Measurements from ENCODE around the gene MAP1LC3A.

The MAP1LC3A gene

DNA sequence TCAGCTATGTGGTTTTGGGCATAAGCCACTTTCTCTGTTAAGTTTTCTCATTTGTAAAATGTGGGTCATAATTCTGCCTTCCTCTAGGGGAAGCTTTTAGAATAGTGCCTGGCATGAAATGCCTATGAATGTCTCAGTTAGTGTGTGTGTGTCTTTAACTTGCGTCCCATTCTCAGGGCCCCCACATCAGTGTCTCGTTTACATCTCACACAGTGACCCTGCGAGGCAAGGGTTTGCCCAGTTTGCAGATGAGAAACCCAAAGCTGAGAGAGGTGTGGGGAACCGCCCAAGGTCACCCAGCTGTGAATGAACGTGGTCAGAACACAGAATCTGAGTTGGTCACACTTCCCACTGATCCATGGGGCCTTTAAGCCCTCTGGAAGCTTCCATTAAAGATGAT lies 28.2 kb upstream of the MAP1LC3A start:
- no peak for DNase-seq

- no peak for DNase-seq
Observed at GRCh38 chr20:34531608-34532265, 26.8 kb upstream of the MAP1LC3A start.

- no peak for DNase-seq
Observed at GRCh38 chr20:34532320-34532719, 26.2 kb upstream of the MAP1LC3A start.

DNA sequence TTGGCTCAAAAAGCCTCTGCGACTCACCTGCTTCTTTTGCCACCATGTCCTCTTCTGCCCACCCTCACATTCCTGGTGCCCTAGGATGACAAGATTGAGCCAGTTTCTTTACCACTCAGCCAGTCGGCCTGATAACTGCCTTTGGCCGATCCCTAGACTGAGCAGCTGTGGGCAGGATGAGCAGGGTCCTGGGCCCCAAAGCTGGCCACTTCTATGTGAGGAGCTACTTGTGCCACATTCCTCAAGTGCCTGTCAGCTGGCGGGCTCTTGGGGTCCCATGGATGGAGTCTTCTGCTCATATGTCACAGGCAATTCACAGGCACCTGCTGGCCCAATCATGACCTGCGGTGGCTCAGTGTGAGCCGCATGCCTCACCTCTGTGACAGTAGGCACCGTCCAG lies 25.8 kb upstream of the MAP1LC3A start:
- DNase-seq, result no peak

- DNase-seq, result no peak
Observed at GRCh38 chr20:34534391-34535165, 23.9 kb upstream of the MAP1LC3A start.

- no peak for DNase-seq
Observed at GRCh38 chr20:34535301-34535840, 23.1 kb upstream of the MAP1LC3A start.

DNA sequence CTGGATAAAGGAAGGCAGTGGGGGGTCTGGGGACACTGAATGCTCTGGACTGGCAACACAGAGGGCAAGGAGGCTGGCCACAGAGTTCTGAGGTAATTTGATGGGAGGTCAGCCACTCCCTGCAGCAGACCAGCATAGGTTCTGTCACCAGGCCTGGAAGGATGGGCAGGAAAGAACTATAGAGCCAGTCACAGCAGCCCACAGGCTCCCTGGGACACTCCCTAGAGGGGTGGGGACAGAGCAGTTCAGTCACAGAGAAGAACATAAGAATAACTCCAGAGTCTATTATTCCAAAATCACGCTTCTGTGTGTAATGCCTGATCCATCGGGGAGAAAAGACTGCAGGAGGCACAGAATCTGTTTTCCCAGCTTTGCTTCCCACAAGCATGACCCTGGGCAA lies 22.7 kb upstream of the MAP1LC3A start:
- DNase-seq, result no peak

DNA sequence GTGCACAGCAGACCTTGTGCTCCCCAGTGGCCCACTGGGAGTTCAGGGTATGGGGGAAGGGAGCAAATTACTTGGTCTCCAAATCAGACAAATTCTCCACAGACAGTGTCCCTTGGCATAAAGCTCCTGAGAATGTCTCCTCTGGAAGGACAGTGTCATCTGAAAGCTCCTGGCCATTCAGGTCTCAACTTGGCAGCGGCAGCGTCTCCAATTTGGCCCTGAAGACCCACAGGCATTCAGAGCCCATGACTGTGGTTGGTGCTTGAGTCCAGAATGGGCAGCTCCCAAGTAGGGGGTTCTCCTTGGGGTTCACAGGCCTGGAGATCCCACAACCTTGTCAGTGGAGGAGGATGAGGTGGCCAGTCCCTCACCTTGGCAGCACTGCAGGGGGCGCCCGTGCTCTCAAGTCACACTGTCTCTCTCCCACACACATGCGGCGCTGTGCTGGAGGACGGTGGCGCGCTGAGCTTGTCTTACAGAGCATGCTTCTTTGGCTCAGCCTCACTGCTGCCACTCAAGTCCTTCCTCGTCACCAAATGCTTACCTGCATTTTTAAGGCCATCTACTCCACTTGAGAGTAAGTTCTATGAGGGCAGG lies 21.6 kb upstream of the MAP1LC3A start:
- peak; percentile 13 for DNase-seq

- DNase-seq, result no peak
Observed at GRCh38 chr20:34537651-34538050, 20.9 kb upstream of the MAP1LC3A start.

DNA sequence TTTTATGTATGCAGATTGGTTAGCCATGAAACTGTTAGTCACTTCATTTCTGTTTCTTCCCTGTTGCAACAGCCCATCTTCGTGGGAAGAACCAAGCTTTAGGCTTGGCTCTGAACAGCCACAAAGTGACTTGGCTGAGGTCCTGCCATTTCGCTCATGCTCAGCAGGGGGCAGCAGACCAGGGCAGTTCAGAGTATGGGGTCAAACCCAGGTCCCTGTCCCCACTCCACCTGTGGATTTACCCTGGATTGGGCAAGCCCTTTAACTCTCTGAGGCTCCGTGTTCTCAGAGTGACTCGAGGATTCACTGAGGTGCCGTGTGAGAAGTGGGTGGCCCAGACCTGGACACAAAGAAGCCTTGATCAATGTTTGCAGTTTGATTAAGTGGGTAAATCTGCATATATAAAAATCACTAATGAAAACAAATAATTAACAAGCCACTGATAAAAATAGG lies 19.8 kb upstream of the MAP1LC3A start:
- DNase-seq, result no peak

DNA sequence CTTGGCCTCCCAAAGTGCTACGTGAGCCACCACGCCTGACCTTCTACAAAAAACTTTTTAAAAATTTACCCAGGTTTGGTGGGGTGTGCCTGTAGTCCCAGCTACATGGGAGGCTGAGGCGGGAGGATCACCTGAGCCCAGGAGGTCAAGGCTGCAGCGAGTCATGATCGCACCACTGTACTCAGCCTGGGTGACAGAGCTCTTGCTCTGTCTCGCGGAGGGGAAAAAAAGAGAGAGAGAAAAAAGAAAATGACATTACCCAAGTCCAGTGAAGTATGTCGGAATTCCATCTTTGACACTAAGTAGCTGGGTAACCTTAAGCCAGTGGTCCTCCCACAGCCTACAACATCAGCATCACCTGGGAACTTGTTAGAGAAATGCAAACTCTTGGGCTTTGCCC lies 18.8 kb upstream of the MAP1LC3A start:
- DNase-seq, result no peak

DNA sequence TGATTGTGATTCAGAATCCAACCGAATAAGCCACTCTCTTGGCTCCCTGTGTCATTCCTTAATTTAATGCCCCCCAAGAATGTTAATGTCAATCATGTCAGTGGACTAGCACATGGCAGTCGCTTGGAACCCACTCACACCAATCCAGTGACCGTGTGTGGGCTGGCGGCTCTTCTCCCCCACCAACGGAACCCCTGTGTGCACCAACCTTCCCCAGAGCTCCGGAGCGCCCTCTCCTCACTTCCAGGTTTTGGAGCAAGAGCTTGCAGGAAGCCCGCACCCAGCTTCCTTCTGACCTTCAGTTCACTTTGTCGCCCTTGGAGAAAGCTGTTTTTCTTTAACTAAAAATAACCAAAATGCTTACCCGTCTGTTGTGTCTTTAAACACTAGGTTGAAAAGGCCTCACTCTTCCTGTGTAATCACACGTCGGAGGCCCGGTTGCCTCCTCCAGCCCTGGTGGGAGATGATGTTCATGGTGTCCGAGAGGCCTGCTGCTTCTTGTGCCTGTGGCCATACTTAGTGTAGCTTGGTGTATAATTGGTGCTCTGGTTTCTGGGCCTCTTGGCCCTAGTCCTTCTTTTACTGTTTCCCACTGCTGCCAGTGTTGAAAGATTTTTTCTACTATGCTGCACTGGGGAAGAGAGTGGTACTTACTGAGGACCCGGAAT lies 17.8 kb upstream of the MAP1LC3A start:
- no peak for DNase-seq

DNA sequence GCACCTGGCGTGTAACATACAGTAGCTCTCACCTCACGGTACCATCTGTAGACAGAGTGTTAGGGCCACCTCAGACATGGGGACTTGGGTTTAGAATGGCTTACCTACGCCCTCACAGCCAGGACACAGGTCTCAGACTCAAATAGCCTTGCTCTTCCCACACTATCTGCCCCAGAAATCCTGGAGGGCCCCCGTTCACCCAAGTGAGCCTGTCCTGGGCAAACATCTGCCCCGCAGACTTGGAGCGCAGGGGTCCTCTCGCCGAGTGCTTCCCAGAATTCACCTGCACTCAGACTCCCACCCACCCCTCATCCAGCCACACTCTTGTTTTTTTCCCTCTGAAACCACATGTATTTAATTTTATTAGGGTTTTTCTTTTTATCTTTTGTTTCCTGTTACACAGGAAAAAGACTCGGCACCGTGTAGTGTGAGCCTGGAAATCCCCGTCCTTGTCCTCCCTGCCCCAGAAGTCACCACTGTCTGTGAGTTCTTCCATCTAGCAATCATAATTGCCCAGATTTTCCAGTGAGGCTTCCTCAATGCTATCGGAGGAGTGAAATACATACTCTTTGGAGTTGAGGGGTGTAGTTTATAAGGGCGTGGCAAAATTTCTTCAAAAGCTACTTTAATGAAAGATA lies 17.1 kb upstream of the MAP1LC3A start:
- no peak for DNase-seq

- no peak for DNase-seq
Observed at GRCh38 chr20:34541917-34542316, 16.6 kb upstream of the MAP1LC3A start.

DNA sequence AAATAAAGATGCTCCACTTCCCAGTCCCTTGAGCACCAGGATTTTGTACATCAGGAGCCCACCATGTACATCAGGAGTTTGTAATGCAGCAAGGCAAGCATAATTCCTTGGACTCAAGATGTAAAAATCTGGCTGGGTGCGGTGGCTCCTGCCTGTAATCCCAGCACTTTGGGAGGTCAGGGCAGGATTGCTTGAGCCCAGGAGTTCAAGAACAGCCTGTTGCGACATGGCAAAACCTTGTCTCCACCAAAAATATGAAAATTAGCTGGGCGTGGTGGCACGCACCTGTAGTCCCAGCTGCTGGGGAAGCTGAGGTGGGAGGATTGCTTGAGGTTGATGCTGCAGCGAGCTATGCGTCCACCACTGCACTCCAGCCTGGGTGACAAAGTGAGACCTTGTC lies 16.1 kb upstream of the MAP1LC3A start:
- DNase-seq, result no peak

- DNase-seq, result no peak
Observed at GRCh38 chr20:34543463-34544056, 15.0 kb upstream of the MAP1LC3A start.

DNA sequence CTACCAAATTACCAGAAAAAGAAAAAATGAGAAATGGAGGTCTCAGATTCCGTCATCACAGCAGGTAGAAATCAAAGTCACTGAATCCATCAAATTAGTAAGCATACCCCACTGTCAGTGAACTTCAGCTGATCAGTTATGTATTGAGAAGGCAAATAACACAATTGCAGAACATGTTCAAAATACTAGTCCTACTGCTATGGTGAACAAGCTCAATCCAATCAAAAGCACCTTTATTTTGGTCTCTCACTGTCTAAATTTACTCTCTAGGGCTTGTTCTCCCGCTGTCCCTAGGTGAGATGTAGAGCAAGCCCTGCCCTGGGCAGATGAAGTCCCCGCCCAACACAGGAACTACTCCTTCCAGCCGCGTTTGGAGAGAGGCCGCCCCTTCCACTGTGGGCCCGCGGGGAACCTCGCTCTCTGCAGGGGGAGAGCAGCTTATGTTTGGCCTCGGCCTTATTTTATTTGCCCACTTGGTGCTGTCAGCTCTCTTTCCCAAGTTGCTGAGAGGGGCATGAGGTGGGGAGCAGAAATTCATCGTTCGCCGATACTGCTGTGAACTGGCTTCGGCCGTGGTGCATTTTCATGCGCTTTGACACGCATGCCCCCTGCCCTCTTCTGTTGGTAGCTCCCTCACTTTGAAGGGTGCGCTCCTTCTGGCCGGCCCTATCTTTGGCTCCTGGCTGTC lies 14.3 kb upstream of the MAP1LC3A start:
- DNase-seq, result peak; percentile 31

DNA sequence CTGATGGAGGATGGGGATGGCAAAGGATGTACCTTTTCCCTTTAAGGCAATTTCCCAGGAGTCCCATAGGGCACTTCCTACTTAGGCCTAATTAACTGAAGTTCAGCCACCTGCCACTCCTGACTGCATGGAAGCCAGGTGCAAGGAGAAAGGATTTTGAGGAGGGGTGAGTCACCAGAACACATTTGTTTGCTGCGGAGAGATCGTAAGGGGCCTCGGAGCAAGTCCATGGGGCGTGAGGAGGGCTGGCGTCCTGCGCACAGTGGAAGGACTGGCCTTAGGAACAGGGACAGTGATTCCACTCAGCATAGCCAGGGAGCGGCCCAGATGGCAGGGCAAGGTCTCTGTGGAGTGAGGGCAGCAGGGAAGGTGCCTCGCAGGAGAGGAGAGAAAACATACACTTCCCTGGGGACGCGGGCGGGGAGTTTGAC lies 11.8 kb upstream of the MAP1LC3A start:
- DNase-seq, result peak; percentile 74

- DNase-seq, result peak; percentile 43
Observed at GRCh38 chr20:34547844-34548613, 10.5 kb upstream of the MAP1LC3A start.

GRCh38 chr20:34549291-34549928 lies 9.1 kb upstream of the MAP1LC3A start:
- DNase-seq, result peak; percentile 80

All from NCI-H510A (cell line).